ENCODE results near the gene WDR70. TPM values are rescaled to one million over a fixed set of nuclear protein-coding genes. Genes with fewer than 3 reads are reported as not detected.
"Not testable (repeated sequence)": the region's sequence is repeated elsewhere in the genome, so short reads cannot be mapped to it uniquely, and the experiment has no call there.

WDR70 gene
- total and polyA plus RNA-seq, 4 donors = 11.0 to 57.8 (median 26.2) TPM

GRCh38 chr5:37477426-37477825 lies 98.3 kb downstream of the WDR70 start:
- H3K27ac ChIP-seq (ENCODE audit: low read depth in 1 of 2, low read length in 1 of 2) = no peak overlapping the region
- ATAC-seq (ENCODE audit: insufficient read depth, low FRiP score) (no peak), DNase-seq (no peak)
- H3K4me3 ChIP-seq = no peak overlapping the region
- peaks cover 0 to 19% (median 12%) of the 10 kb centered on the region in 4 donors for H3K36me3 ChIP-seq (ENCODE audit: control insufficient read depth in 4 of 4, insufficient read depth in 4 of 4, low read length in 4 of 4)
- H3K9me3 ChIP-seq (ENCODE audit: control insufficient read depth in 4 of 4, insufficient read depth in 3 of 4, low read length in 3 of 4) = peaks cover 0 to 3% (median 0%) of the 10 kb centered on the region in 4 donors
- H3K9ac ChIP-seq (ENCODE audit: insufficient read depth in 1 of 2, low read length in 2 of 2) = no peak overlapping the region
- H3K4me1 ChIP-seq (ENCODE audit: control insufficient read depth in 5 of 5, insufficient read depth in 5 of 5, low read length in 5 of 5) = peaks cover 0 to 3% (median 0%) of the 10 kb centered on the region in 5 donors
- no peaks in the 10 kb centered on the region for H3K27me3 ChIP-seq (ENCODE audit: control insufficient read depth in 3 of 3, insufficient read depth in 3 of 3, low read length in 2 of 3)
- TF ChIP-seq CTCF (IDR thresholded peaks at IDR 0.05; ENCODE audit: control extremely low read depth, extremely low read depth) = no peak

GRCh38 chr5:37478121-37478894 lies 99.2 kb downstream of the WDR70 start:
- no peak for DNase-seq
- H3K4me1 ChIP-seq (ENCODE audit: control insufficient read depth in 5 of 5, insufficient read depth in 5 of 5, low read length in 5 of 5) = peaks cover 0 to 3% (median 0%) of the 10 kb centered on the region in 5 donors

GRCh38 chr5:37481395-37481794 lies 102.3 kb downstream of the WDR70 start:
- 97 to 98% methylated on average over 3 of the region's 3 CpGs for WGBS, 2 donors

More at GRCh38 chr5:37478121-37478894, 99.2 kb downstream of the WDR70 start:
- no peak for TF ChIP-seq CTCF (IDR thresholded peaks at IDR 0.05; ENCODE audit: control extremely low read depth, extremely low read depth)
- H3K9me3 ChIP-seq (ENCODE audit: control insufficient read depth in 4 of 4, insufficient read depth in 3 of 4, low read length in 3 of 4) = peaks cover 0 to 3% (median 0%) of the 10 kb centered on the region in 4 donors
- no peaks in the 10 kb centered on the region for H3K27me3 ChIP-seq (ENCODE audit: control insufficient read depth in 3 of 3, insufficient read depth in 3 of 3, low read length in 2 of 3)
- no peak overlapping the region for H3K27ac ChIP-seq (ENCODE audit: low read depth in 1 of 2, low read length in 1 of 2)
- H3K36me3 ChIP-seq (ENCODE audit: control insufficient read depth in 4 of 4, insufficient read depth in 4 of 4, low read length in 4 of 4) = peaks cover 0 to 19% (median 12%) of the 10 kb centered on the region in 4 donors
- H3K4me3 ChIP-seq = no peak overlapping the region
- 74% methylated on average over 4 of the region's 4 CpGs for WGBS, 2 donors
- ATAC-seq (ENCODE audit: insufficient read depth, low FRiP score) = no peak
- H3K9ac ChIP-seq (ENCODE audit: insufficient read depth in 1 of 2, low read length in 2 of 2) = no peak overlapping the region

GRCh38 chr5:37490120-37490810 lies 111.1 kb downstream of the WDR70 start:
- Histone ChIP-seq H3K4me1 (ENCODE audit: control insufficient read depth in 5 of 5, insufficient read depth in 5 of 5, low read length in 5 of 5) (peaks cover 0 to 6% (median 0%) of the 10 kb centered on the region in 5 donors), H3K36me3 (ENCODE audit: control insufficient read depth in 4 of 4, insufficient read depth in 4 of 4, low read length in 4 of 4) (peaks cover 0 to 3% (median 1%) of the 10 kb centered on the region in 4 donors), H3K9ac (ENCODE audit: insufficient read depth in 1 of 2, low read length in 2 of 2) (no peak overlapping the region), H3K27me3 (ENCODE audit: control insufficient read depth in 3 of 3, insufficient read depth in 3 of 3, low read length in 2 of 3) (no peaks in the 10 kb centered on the region), H3K27ac (ENCODE audit: low read depth in 1 of 2, low read length in 1 of 2) (no peak overlapping the region), H3K9me3 (ENCODE audit: control insufficient read depth in 4 of 4, insufficient read depth in 3 of 4, low read length in 3 of 4) (no peaks in the 10 kb centered on the region), H3K4me3 (no peak overlapping the region)
- DNase-seq (no peak), ATAC-seq (ENCODE audit: insufficient read depth, low FRiP score) (no peak)
- 93 to 96% methylated on average over 2 of the region's 2 CpGs for WGBS, 2 donors
- no peak for TF ChIP-seq CTCF (IDR thresholded peaks at IDR 0.05; ENCODE audit: control extremely low read depth, extremely low read depth)

More at GRCh38 chr5:37481395-37481794, 102.3 kb downstream of the WDR70 start:
- H3K9ac ChIP-seq (ENCODE audit: insufficient read depth in 1 of 2, low read length in 2 of 2); H3K27me3 ChIP-seq (ENCODE audit: control insufficient read depth in 3 of 3, insufficient read depth in 3 of 3, low read length in 2 of 3); H3K4me3 ChIP-seq; H3K9me3 ChIP-seq (ENCODE audit: control insufficient read depth in 4 of 4, insufficient read depth in 3 of 4, low read length in 3 of 4); DNase-seq; H3K27ac ChIP-seq (ENCODE audit: low read depth in 1 of 2, low read length in 1 of 2); ATAC-seq (ENCODE audit: insufficient read depth, low FRiP score); H3K4me1 ChIP-seq (ENCODE audit: control insufficient read depth in 5 of 5, insufficient read depth in 5 of 5, low read length in 5 of 5): not testable (repeated sequence)
- peaks cover 0 to 19% (median 12%) of the 10 kb centered on the region in 4 donors for H3K36me3 ChIP-seq (ENCODE audit: control insufficient read depth in 4 of 4, insufficient read depth in 4 of 4, low read length in 4 of 4)

Measured in lung (tissue), 12 donors.